ENCODE measurements around the gene KRTAP4-12.
A peak's percentile ranks its signal among the peaks of the same experiment; 100 is the strongest.
"Not testable (repeated sequence)": the region's sequence is repeated elsewhere in the genome, so short reads cannot be mapped to it uniquely, and the experiment has no call there.

Gene KRTAP4-12

GRCh38 chr17:41123991-41124371 lies at the start of gene KRTAP4-12:
Gene KRTAP4-12 (minus strand): TSS chr17:41124182. CDS start chr17:41124122, 60 bp downstream.
- not testable (repeated sequence) for DNase-seq (ENCODE audit: low spot score)

- no peak for DNase-seq (ENCODE audit: low spot score)
These were observed 47.9 kb upstream of the KRTAP4-12 start for GRCh38 chr17:41171886-41172285.

DNA sequence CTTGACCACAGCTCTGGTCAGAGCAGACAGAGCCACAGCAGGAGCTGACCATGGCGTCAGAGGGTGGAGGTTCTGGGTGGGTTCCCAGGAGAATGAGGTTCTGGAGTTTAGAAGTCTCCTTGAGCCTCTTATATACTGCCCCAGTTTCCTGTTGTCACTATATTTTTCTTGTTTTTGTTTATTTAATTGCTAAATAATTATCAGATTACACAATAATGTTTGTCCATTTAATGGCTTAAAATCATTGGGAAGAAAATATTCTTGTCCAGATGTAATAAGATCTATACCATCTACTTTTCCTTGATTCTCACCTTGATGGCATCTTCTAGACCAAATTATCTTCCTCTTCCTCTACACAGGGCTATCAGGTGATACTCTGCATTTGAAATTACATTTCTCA lies 44.1 kb upstream of the KRTAP4-12 start, which contains the start of gene KRTAP4-3:
Gene KRTAP4-3, minus strand, starts transcription at position 101 of the 400 bp plus-strand sequence. Its CDS starts 49 bp downstream, at position 52.
- DNase-seq (ENCODE audit: low spot score) = no peak

DNA sequence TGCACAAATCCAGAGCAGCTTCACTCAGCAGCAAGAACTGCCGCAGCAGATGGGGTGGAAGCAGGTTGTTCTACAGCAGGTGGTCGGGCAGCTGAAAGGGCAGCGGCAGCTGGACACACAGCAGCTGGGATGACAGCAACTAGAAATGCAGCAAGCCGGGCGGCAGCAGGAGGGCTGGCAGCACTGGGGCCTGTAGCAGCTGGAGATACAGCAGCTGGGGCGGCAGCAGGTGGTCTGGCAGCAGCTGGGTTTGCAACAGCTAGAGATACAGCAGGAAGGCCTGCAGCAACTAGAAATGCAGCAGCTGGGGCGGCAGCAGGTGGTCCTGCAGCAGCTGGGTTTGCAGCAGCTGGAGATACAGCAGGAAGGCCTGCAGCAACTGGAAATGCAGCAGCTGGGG lies 43.6 kb upstream of the KRTAP4-12 start:
- DNase-seq (ENCODE audit: low spot score) = no peak

DNA sequence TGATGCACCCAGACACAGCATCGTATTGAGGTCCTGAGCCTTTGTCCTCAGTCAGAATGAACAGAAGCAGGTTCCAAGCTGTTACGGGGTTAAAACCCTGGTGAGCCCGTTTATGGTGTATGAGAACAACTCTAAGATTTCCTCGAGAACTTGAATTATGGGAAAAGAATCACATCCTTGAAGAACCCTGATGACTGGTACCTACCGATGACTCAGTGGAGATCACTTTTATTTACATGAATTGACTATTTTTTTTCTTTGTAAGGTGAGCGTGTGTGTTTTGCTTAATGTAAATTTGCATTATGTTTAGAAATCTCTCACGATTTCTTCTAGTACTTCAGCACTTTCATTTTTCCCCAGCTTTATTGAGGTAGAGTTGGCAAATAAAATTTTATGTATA lies 39.8 kb upstream of the KRTAP4-12 start:
- DNase-seq (ENCODE audit: low spot score) = no peak

GRCh38 chr17:41160648-41161047 lies 36.7 kb upstream of the KRTAP4-12 start, which contains the start of gene KRTAP4-4:
Gene KRTAP4-4 (minus strand): TSS chr17:41160748. CDS start chr17:41160691, 57 bp downstream.
- DNase-seq (ENCODE audit: low spot score) = no peak

DNA sequence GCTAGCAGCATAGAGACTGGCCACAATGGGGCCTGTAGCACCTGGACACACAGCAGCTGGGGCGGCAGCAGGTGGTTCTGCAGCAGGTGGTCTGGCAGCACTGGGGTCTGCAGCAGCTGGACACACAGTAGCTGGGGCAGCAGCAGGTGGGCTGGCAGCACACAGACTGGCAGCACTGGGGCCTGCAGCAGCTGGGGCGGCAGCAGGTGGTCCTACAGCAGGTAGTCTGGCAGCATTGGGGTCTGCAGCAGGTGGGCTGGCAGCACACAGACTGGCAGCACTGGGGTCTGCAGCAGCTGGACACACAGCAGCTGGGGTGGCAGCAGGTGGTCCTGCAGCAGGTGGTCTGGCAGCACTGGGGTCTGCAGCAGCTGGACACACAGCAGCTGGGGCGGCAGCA lies 36.2 kb upstream of the KRTAP4-12 start:
- not testable (repeated sequence) for DNase-seq (ENCODE audit: low spot score)

GRCh38 chr17:41153856-41154255 lies 29.9 kb upstream of the KRTAP4-12 start:
- DNase-seq (ENCODE audit: low spot score) = no peak

- no peak for DNase-seq (ENCODE audit: low spot score)
These were observed 27.5 kb upstream of the KRTAP4-12 start for GRCh38 chr17:41151525-41151924.

GRCh38 chr17:41150026-41150425 lies 26.0 kb upstream of the KRTAP4-12 start:
- no peak for DNase-seq (ENCODE audit: low spot score)

DNA sequence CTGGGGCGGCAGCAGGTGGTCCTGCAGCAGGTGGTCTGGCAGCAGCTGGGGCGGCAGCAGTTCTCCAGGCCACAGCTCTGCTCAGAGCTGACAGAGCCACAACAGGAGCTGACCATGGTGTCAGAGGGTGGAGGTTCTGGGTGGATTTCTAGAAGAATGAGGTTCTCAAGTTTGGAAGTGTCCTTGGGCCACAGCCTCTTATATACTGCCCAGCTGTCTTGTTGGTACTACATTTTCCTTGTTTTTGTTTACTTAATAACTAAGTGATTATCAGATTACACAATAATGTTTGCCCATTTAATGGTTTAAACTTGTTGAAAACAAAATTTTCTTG lies 25.6 kb upstream of the KRTAP4-12 start, which contains the start of gene KRTAP4-5:
Gene KRTAP4-5, minus strand, starts transcription at position 174 of the 334 bp plus-strand sequence. Its CDS starts 58 bp downstream, at position 116.
- no peak for DNase-seq (ENCODE audit: low spot score)

DNA sequence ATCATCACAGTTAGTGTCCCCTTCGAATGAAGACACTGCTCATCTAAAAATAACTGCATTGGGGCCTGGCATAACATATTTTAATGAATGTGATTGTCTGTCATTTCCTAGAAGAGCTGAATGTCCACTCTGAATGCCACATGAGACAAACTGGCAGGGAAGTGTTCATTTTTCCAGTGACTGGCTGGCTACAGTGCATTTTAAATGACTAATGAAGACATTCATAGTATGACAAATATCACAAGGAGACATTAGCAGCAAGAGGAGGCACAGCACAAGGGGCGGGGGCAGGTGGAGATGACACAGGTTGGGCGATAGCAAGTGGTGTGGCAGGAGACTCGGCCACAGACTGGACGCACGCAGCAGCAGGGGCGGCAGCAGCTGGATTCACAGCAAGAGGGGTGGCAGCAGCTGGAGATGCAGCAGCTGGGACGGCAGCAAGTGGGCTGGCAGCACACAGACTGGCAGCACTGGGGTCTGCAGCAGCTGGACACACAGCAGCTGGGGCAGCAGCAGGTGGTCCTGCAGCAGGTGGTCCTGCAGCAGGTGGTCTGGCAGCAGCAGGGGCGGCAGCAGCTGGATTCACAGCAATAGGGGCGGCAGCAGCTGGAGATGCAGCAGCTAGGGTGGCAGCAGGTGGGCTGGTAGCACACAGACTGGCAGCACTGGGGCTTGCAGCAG lies 25.1 kb upstream of the KRTAP4-12 start:
- DNase-seq (ENCODE audit: low spot score) = not testable (repeated sequence)

DNA sequence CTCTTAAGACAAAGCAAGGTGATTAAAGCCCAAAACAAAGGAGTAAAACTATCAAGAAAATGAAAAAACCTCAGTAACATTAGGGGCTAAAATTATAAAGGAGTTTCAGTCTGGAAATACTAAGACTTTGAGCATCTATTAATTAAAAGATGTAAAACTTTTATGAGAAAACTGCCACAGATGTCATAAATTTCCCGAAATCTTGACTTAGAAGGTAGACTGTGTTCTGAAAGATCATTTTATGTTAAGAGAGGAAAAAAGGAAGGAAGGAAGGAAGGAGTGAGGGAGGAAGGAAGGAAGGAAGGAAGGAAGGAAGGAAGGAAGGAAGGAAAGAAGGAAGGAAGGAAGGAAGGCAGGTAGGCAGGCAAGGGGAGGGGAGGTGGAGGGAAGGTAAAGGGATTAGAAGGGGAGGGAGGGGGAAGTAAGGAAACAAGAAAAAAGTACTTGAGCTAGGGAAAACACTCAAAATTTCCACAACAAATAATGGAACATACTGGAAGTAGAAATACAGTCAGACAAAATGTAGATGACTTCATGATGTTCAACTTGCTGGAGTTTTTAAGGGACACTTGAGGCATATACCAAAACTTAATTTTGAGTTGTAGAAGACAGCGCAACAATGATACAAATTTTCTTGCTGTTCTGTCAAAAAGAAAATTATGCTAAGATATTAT lies 23.7 kb upstream of the KRTAP4-12 start:
- DNase-seq (ENCODE audit: low spot score) = no peak

- no peak for DNase-seq (ENCODE audit: low spot score)
These were observed 21.3 kb upstream of the KRTAP4-12 start for GRCh38 chr17:41145261-41145660.

DNA sequence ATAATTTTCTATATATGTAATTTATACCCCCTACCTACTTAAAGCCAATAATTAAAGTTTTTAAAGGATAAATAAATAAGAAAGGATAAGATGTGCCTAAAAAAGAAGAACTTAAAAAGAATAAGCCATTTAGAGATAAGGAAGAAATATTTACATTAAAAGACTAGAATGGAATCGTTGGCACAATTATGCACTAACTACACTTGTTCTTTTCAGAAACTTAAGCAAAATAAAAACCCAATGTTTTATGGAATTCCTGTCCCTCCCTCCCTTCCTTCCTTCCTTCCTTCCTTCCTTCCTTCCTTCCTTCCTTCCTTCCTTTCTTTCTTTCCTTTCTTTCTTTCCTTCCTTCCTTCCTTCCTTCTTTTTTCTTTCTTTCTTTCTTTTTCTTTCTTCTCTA lies 20.9 kb upstream of the KRTAP4-12 start:
- no peak for DNase-seq (ENCODE audit: low spot score)

DNA sequence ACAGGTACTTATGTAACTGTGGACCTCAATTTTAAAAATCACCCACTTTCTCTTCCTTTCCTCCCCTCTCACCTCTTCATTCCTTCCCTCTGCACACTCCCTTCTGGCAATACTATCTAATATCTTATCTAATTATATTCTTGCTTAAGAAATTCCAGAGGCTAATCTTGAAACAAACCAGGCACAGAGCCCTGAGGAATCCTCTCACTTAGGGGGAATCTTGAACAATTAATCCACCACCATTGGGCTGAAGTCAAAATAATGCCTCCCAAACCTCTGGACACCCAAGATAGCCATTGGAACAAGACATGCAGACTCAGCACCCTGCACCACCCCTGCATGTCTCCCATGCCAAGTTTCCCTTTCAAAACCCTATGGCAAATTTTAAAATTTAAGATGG lies 17.4 kb upstream of the KRTAP4-12 start:
- no peak for DNase-seq (ENCODE audit: low spot score)

GRCh38 chr17:41140360-41141131 lies 16.6 kb upstream of the KRTAP4-12 start, which contains the start of gene KRTAP4-6:
Gene KRTAP4-6 (minus strand): TSS chr17:41140544. CDS start chr17:41140487, 57 bp downstream.
- peak; percentile 39 for DNase-seq (ENCODE audit: low spot score)

DNA sequence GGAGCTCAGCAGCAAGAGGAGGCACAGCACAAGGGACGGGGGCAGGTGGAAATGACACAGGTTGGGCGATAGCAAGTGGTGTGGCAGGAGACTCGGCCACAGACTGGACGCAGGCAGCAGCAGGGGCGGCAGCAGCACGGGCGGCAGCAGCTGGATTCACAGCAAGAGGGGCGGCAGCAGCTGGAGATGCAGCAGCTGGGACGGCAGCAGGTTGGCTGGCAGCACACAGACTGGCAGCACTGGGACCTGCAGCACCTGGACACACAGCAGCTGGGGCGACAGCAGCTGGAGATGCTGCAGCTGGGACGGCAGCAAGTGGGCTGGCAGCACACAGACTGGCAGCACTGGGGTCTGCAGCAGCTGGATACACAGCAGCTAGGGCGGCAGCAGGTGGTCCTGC lies 15.9 kb upstream of the KRTAP4-12 start:
- DNase-seq (ENCODE audit: low spot score) = not testable (repeated sequence)

DNA sequence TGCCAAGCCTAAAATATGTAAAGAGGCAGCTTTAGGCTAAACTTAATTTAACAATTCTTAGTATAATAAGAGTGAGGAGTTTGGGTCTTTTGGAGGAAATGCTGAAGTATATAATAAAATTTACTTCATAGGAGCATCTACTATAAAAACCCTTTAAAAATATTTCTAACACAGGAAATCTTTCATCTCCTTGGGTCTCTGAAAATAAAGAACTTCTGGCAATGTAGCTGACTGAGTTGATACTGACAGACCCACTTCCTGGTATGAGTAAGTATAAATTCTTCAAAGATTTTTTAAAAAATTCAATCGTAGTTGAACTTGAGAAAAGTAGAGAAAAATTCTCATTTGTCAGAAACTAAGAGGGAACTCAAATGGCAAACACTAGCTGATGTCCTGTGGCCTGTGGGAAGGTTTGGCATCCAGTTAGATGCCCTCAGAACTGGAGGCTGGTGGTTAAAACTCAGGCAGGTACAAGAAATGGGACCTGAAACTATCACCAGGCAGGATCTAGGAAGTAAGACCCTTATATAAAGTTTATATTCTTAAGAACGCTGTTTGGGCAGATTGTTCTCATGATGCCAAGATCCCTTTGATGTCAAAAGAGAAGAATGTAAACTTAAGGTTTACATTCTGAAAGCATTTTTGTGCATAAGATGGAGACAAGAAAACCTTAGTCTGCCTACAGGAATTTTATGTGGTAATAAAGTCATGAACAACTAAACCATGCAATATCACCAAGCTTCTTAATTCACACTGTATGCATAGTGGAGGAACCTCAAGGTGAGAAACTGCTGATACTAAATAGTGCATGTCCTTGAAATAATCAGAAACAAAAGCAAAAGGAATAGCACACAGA lies 10.1 kb upstream of the KRTAP4-12 start:
- no peak for DNase-seq (ENCODE audit: low spot score)

GRCh38 chr17:41131979-41132378 lies 8.0 kb upstream of the KRTAP4-12 start:
- peak; percentile 80 for DNase-seq (ENCODE audit: low spot score)

DNA sequence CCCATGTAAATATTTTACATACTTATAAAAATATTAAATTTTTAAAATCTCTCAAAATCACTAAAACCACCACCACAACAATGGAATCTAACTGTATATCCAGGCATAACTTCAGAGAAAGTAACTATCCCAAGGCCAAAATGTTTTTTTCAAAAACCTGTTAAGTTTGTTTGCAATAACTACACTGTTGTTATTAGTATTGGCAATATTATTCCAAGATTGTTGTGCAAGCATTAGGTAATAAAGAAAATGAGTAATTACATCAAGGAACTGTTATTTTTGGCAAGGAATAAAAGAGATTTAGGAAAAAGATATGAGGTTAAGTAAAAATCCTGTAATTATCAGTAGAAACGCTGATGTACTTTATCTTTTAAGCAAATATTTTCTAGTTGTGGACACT lies 3.4 kb upstream of the KRTAP4-12 start:
- no peak for DNase-seq (ENCODE audit: low spot score)

DNA sequence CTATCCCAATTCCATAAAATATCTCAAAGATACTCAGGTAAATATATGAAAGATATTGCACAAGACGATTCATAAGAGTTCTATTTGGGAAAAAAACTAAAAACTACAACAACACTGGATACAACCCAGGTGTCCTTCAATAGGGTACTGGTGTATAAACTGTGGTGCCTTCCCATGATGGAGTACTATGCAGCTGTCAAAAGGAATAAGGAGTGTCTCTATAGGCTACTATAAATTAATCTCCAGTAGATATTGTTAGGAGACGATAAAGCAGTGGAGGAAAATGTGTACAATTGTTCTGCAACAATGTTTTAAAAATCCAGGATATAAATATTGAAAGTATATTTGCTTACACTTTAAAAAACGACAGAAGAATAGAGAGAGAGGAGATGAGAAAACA lies 2.4 kb upstream of the KRTAP4-12 start:
- no peak for DNase-seq (ENCODE audit: low spot score)
